Activated CD8-positive, alpha-beta memory T cell treated with anti-CD3 and anti-CD28 coated beads, Interleukin-2, amount 50 U/mL, for 24 hours (primary cell): ENCODE measurements around the gene FIS1.
"Not testable (repeated sequence)": the region's sequence is repeated elsewhere in the genome, so short reads cannot be mapped to it uniquely, and the experiment has no call there.

Experiments used
- DNase-seq: peaks from one replicate; pipeline ENCODE4 v3.0.0-alpha.2; 2020; ENCODE audit errors: extremely low read depth

FIS1 gene

GRCh38 chr7:101205901-101206664 lies 38.8 kb downstream of the FIS1 start:
- no peak for DNase-seq

- DNase-seq = not testable (repeated sequence)
Measured at GRCh38 chr7:101203740-101204738, 40.8 kb downstream of the FIS1 start.

- no peak for DNase-seq
Measured at GRCh38 chr7:101202603-101202918, 42.3 kb downstream of the FIS1 start.

GRCh38 chr7:101201695-101202602 lies 42.9 kb downstream of the FIS1 start:
- DNase-seq = no peak

GRCh38 chr7:101200862-101201599 lies 43.9 kb downstream of the FIS1 start, which contains the start of gene MOGAT3:
TSS of gene MOGAT3 (minus strand) at chr7:101201036. CDS start at chr7:101200854, 182 bp downstream.
- DNase-seq = no peak

GRCh38 chr7:101200504-101200861 lies 44.4 kb downstream of the FIS1 start:
- no peak for DNase-seq

- DNase-seq = not testable (repeated sequence)
Measured at GRCh38 chr7:101199522-101199921, 45.4 kb downstream of the FIS1 start.

GRCh38 chr7:101198476-101198875 lies 46.4 kb downstream of the FIS1 start:
- DNase-seq = no peak

- no peak for DNase-seq
Measured at GRCh38 chr7:101197991-101198390, 46.9 kb downstream of the FIS1 start.

- no peak for DNase-seq
Measured at GRCh38 chr7:101195884-101196283, 49.0 kb downstream of the FIS1 start.
